Activated T-cell treated with anti-CD3 and anti-CD28 coated beads, Interleukin-2, amount 50 U/mL, for 24 hours (primary cell): Measurements from ENCODE around the gene TLE3.
"Not testable (repeated sequence)": the region's sequence is repeated elsewhere in the genome, so short reads cannot be mapped to it uniquely, and the experiment has no call there.

Experiments used
- DNase-seq: peaks from one replicate; pipeline ENCODE4 v3.0.0-alpha.2; 2020
- H3K27ac Mint-ChIP-seq: 2 replicates; pipeline ENCODE4 v1.8.0; 2020; ENCODE audit warnings: mild to moderate bottlenecking, mixed read lengths
- H3K27me3 Mint-ChIP-seq: 2 replicates; pipeline ENCODE4 v1.8.0; 2020; ENCODE audit warnings: mixed read lengths
- H3K36me3 Mint-ChIP-seq: 2 replicates; pipeline ENCODE4 v1.8.0; 2020; ENCODE audit warnings: low read depth, mixed read lengths
- H3K4me1 Mint-ChIP-seq: 2 replicates; pipeline ENCODE4 v1.8.0; 2020; ENCODE audit warnings: low read depth, mixed read lengths
- H3K4me3 Mint-ChIP-seq: 2 replicates; pipeline ENCODE4 v1.8.0; 2020; ENCODE audit warnings: mild to moderate bottlenecking, moderate library complexity, mixed read lengths
- H3K9me3 Mint-ChIP-seq: 2 replicates; pipeline ENCODE4 v1.8.0; 2020; ENCODE audit warnings: mixed read lengths

Gene TLE3

DNA sequence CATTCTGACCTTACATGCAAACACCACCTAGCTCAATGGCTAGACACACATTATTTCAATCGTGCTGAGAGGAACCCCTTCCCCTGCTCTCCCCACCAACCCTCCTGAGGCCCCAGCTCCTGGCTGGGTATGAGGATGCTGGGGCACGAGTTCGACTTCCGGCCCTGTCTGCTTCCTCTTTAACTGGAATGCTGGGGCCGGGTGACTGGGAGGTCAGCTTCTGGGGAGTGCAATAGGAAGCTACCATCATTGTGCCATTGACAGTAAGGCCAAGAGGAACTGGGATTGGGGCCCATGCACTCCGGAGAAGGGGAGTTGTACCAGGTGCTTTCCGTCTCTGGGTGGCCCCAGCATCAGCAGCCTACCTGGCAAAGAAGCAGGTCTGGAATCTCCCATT, 15.6 kb upstream of the TLE3 start:
- DNase-seq: no peak
- no peak overlapping the region for H3K27ac Mint-ChIP-seq
- H3K27me3 Mint-ChIP-seq: peaks cover 16% of the 10 kb centered on the region
- no peaks in the 10 kb centered on the region for H3K4me1 Mint-ChIP-seq
- H3K4me3 Mint-ChIP-seq: no peak overlapping the region
- H3K36me3 Mint-ChIP-seq: no peaks in the 10 kb centered on the region
- no peaks in the 10 kb centered on the region for H3K9me3 Mint-ChIP-seq

DNA sequence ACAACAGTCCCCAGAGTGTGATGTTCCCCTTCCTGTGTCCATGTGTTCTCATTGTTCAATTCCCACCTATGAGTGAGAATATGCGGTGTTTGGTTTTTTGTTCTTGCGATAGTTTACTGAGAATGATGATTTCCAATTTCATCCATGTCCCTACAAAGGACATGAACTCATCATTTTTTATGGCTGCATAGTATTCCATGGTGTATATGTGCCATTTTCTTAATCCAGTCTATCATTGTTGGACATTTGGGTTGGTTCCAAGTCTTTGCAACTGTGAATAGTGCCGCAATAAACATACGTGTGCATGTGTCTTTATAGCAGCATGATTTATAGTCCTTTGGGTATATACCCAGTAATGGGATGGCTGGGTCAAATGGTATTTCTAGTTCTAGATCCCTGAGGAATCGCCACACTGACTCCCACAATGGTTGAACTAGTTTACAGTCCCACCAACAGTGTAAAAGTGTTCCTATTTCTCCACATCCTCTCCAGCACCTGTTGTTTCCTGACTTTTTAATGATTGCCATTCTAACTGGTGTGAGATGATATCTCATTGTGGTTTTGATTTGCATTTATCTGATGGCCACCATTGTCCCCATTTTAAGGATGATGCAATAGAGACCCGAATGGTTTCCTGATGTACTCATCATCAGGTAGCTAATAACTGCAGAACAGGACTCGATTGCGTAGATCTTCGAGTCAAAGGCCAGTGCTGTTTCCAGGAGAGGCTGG, 15.0 kb upstream of the TLE3 start:
- DNase-seq, H3K4me3 Mint-ChIP-seq, H3K9me3 Mint-ChIP-seq, H3K27ac Mint-ChIP-seq, H3K4me1 Mint-ChIP-seq, H3K36me3 Mint-ChIP-seq: not testable (repeated sequence)
- peaks cover 16% of the 10 kb centered on the region for H3K27me3 Mint-ChIP-seq

DNA sequence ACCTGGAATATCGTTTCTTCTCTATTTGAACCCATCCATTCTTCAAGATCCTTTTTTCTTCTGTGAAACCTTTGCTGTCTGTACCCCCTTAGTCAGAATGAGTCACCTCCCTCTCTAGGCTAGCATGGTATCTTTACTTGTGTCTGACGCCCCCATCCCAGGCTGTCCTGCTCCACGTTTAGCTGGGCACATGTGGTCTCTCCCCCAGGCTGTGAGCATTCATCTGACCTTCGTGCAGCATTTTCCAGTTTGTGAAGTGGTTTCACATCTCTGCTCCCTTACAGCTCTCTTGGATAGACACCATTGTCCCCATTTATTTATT, 14.3 kb upstream of the TLE3 start:
- Mint-ChIP-seq H3K36me3 (no peaks in the 10 kb centered on the region), H3K4me1 (no peaks in the 10 kb centered on the region), H3K4me3 (no peak overlapping the region), H3K27me3 (peaks cover 16% of the 10 kb centered on the region), H3K27ac (no peak overlapping the region), H3K9me3 (no peaks in the 10 kb centered on the region)
- no peak for DNase-seq

DNA sequence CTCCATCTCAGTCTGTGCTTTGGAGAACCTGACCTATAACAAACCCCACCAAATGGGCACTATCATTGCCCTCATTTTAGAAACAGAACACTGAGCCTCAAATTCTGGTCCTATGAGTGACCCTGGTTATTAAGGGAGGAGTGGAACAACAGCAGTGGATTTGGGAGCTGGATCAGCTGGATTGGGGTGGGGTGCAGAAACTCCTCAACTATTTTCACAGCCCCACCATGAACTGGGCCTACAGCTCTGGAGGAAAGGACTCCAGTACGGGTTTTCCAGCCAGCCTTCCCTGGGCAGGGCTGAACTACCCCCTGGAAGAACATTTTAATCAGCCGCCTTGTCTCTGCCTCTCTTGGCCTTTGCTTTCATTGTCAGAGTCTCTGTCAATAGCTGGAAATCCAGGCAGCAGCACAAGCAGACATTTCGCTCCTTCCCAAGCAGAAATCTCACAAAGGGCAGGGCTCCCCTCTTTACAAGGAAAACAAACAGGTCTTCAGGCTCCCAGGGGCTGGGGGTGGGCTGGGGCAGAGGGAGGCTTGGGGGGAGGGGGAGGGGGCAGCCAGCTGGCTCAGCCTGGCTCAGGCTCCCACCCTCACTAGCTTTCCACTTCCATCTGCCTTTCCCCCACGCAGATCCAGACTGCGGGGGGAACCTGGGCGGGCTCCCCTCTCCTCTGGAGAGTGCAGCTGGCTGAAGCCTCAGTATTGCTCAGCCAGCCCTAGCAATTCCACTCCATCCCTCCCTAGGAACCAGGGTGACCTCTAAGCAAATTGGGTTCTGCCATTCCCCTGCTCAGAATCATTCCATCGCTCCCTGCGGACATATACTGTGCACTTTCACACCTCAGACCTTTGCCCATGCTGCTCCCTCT, 13.7 kb upstream of the TLE3 start:
- no peak for DNase-seq
- no peaks in the 10 kb centered on the region for H3K36me3 Mint-ChIP-seq
- no peaks in the 10 kb centered on the region for H3K4me1 Mint-ChIP-seq
- H3K27me3 Mint-ChIP-seq: peaks cover 16% of the 10 kb centered on the region
- no peak overlapping the region for H3K4me3 Mint-ChIP-seq
- no peak overlapping the region for H3K27ac Mint-ChIP-seq
- no peaks in the 10 kb centered on the region for H3K9me3 Mint-ChIP-seq

DNA sequence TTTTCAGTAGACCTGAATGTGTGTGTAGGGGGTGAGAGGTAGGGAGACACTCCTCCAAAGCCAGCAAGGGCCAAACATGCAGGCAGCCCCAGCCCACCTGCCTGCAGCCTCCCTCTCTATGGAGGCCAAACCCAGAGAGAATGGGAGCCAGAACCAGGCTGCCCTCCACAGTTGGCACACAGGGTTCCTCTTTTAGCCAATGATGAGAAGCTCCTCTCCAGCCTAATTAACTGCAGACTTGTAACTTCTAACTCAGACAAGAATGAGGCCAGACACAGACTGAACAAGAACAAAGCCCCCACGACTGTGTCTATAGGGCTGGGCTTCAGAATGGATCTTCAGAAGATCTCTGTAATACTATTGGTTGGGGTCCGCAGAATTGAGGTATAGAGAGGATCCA, 12.3 kb upstream of the TLE3 start:
- H3K27ac Mint-ChIP-seq: no peak overlapping the region
- no peaks in the 10 kb centered on the region for H3K4me1 Mint-ChIP-seq
- peaks cover 10% of the 10 kb centered on the region for H3K27me3 Mint-ChIP-seq

DNA sequence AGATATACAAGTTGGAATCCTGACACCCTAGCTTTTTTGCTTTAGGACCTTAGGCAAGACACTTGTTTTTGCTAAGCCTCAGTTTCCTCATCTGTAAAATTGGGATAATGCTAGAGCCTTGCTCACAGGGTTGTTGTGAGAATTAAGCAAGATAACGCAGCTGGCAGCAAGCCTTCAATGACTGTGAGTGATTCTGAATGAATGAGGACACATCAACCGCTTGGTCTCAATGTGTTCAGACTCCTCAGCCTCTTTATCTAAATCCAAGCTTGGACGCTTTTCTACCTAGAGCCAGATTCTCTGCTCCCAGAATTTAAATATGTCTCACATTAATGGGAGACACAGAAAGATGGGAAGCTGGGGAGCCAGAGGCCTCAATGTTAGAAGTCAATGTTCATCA, 11.8 kb upstream of the TLE3 start:
- Mint-ChIP-seq H3K9me3 (no peaks in the 10 kb centered on the region), H3K4me3 (no peak overlapping the region), H3K27me3 (peaks cover 10% of the 10 kb centered on the region), H3K27ac (no peak overlapping the region), H3K4me1 (no peaks in the 10 kb centered on the region), H3K36me3 (no peaks in the 10 kb centered on the region)
- no peak for DNase-seq

More for the DNA sequence above, 12.3 kb upstream of the TLE3 start:
- H3K9me3 Mint-ChIP-seq: no peaks in the 10 kb centered on the region
- no peak overlapping the region for H3K4me3 Mint-ChIP-seq
- no peak for DNase-seq
- H3K36me3 Mint-ChIP-seq: no peaks in the 10 kb centered on the region

DNA sequence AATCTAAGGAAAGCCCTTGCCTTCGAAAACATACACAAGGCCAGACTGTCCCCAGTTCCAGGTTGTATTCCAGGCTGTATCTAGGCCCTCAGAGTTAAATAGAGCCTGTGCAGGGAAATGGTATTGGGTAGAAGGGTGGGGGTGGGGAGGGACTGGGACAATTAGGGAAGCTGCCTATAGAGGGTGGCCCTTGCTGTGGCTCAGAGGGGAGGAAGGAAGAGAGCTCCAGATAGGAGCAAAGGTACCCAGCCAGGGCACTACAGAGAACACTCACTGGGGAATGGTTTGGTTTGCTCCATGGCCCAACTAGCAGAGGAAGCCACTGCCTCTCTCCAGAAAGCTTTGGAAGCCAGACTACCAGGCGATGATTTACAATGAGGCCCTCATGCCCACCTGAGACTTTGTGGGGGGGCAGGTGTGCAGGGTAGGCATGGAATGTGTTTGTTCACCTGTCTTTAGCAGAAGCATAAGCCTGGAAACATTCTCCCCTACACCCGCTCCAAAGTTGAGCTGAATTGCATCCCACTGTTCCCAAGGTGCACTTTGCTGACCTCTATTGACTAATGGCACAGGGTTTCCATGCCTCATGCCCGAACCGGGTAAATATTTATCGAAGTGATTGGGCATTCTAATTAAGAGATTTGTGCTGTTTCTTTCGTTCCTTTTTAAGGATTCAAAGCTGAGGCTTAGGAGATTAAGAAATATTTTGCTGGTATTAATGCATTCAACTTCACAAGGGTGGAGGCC, 6.3 kb upstream of the TLE3 start:
- peaks cover 2% of the 10 kb centered on the region for H3K36me3 Mint-ChIP-seq

DNA sequence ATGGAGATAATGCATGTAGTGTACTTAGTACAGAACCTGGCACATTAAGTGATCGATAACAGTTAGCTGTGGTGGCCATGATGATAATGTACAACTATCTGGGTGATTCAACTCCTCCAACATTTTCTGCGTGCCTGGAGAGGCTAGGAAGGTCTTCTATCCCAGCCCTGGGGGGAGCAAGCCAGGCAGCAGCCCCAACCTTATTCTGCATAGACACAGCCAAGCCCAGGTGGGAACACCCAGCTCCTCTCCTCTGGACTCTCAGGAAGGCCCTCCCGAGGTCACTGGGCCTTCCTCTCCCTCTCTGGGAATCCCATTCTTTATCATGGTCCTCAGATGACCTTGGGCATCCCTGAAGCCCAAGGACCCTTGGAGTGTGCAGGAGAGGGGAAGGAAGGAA, 5.1 kb upstream of the TLE3 start:
- no peak overlapping the region for H3K27ac Mint-ChIP-seq
- H3K4me1 Mint-ChIP-seq: peaks cover 36% of the 10 kb centered on the region
- H3K9me3 Mint-ChIP-seq: no peaks in the 10 kb centered on the region
- H3K36me3 Mint-ChIP-seq: peaks cover 2% of the 10 kb centered on the region
- peaks cover 26% of the 10 kb centered on the region for H3K27me3 Mint-ChIP-seq
- no peak overlapping the region for H3K4me3 Mint-ChIP-seq
- DNase-seq: no peak

More for the DNA sequence above, 6.3 kb upstream of the TLE3 start:
- H3K4me1 Mint-ChIP-seq: peaks cover 29% of the 10 kb centered on the region
- DNase-seq: no peak
- H3K27me3 Mint-ChIP-seq: peaks cover 26% of the 10 kb centered on the region
- no peak overlapping the region for H3K4me3 Mint-ChIP-seq
- H3K9me3 Mint-ChIP-seq: no peaks in the 10 kb centered on the region
- no peak overlapping the region for H3K27ac Mint-ChIP-seq

DNA sequence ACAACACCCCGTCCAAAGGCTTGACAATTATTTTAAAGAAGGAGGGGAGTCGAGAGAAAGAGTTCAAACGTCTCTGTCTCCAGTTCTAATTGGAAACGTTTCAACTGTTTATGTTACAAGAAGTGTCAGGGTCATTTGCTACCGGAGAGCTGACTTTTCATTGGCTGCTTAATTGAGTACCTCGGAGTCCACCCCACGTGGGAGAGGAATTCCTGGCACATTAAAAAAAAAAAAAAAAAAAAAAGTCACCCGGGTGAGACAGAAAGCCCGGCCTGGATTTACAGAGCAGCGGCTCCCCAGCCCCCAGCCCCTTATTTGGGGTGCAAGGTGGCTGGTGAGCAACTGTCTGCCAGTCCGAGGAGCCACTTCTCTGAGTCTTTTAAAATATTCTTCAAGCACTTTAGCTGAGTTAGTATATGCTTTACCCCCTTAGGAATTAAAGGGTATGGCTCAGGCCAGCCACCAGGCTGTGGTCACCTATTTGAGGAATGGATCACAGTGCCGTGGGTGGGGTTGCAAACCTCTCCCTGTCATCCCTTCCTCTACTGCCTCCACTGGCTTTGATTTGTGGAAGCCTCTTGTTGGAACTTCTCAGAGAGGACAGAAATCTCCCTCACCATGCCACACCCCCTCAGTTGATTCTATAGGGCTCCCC, 3.9 kb upstream of the TLE3 start:
- Mint-ChIP-seq H3K4me1 (peaks cover 36% of the 10 kb centered on the region), H3K9me3 (no peaks in the 10 kb centered on the region), H3K27me3 (peaks cover 26% of the 10 kb centered on the region), H3K36me3 (peaks cover 8% of the 10 kb centered on the region), H3K27ac (no peak overlapping the region), H3K4me3 (no peak overlapping the region)
- no peak for DNase-seq

DNA sequence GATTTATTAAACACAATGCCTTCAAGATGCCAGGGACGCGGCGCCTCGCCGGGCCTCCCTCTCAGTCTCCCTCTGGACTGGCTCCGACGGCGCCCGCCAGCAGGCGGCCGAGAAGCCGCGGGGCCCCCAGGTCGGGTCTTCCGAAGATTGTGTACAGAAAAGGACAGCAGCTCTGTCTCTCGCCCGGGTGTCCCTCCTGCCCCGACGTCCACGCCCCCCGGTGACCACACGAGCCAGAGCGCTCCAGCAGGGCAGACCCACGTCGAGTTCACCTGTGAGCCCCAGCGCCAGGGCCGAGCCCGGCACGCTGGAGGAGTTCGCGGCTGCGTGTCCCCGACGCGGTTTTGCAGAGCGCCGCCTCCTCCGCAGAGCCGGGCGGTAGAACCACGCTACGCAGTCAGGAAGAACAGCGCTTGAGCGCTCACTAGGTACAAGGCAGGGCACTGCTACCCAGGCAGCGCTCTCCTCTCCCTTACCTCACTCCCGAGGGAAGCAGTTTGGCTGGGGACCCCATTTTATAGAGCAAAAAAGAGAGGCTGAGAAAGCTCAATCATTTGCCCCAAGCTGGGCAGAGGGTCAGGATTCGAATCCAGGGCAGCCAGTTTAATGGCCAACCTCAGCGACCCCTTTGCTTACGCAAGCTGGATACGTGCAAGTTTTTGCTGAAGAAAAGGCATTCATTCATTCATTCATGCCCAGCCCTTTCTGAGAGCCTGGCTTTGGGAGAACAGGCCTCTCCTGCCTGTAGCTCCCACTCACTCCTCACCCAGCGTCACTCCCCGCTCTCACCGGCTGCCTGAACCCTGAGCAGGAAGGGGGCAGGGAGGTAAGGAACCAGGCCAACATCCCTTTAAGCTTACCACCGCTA, 3.0 kb upstream of the TLE3 start:
- H3K27me3 Mint-ChIP-seq: peaks cover 26% of the 10 kb centered on the region
- peak; percentile 78 for DNase-seq
- H3K4me1 Mint-ChIP-seq: peaks cover 36% of the 10 kb centered on the region
- peak overlapping the region; percentile 91 for H3K4me3 Mint-ChIP-seq
- H3K36me3 Mint-ChIP-seq: peaks cover 13% of the 10 kb centered on the region
- H3K27ac Mint-ChIP-seq: peak overlapping the region; percentile 64
- H3K9me3 Mint-ChIP-seq: no peaks in the 10 kb centered on the region

DNA sequence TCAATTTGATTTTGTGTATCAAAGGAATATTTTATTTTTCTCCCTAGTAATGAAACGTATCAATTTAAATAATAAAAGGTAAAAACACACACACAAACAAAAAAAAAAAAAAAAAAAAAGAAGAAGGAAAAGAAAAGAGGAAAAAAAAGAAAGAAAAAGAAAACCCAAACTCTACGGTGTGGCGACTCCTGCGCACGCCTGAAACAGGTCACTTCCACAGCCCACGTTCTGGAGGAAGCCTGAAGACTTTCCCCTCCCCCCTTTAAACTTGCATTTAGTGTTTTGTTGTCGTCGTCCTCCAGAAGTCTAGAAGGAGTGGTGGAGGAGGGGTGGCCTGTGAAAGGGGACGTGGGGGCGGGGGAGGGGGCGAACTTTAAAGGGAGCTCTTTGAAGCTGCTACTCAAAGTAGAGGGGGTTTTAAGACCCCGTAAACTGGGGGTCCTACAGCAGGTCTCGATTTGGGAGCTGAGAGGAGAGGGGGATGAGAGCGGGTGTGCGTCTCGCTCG, 2.3 kb upstream of the TLE3 start:
- DNase-seq: no peak
- peak overlapping the region; percentile 99 for H3K27ac Mint-ChIP-seq
- H3K36me3 Mint-ChIP-seq: peaks cover 19% of the 10 kb centered on the region
- peak overlapping the region; percentile 91 for H3K4me3 Mint-ChIP-seq
- H3K27me3 Mint-ChIP-seq: peaks cover 26% of the 10 kb centered on the region
- H3K4me1 Mint-ChIP-seq: peaks cover 37% of the 10 kb centered on the region
- H3K9me3 Mint-ChIP-seq: no peaks in the 10 kb centered on the region

DNA sequence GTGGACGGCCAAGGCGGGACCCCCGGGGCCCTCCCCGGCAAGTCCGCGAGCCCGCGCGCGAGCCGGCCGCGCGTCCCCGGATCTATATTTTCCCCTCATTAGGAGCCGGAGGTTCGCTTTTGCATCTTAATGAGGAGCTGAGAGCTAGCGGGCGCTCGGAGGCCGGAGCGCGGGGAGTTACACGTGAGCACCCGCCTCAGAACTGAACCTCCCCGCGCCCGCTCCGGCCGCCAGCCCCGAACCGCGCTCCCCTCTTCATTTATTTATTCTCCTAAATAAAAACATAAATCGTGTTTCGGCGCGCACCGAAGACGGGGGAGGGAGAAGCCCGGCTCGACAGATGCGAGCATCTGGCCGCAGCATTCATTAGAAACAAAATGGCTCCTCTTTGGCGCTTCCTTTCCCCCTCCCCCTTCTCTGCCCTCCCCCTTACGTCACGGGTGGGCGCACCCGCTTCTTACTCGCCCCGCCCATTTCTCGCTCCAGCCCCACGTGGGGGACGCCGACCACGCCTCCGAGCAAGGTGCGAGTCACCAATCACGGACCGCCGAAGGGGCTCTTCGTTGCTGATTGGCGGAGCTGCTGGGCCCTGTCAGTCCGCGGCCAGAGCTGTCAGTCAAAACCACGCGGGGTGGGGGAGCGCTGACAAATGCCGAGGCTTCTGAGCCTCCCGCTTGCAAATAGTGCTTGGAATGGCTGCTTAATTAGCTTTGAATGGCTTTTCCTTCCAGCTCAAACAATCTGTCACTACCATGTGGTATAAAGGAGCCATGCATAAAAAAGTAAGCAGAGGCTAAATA, 1.6 kb upstream of the TLE3 start:
- Mint-ChIP-seq H3K4me1 (peaks cover 44% of the 10 kb centered on the region), H3K27me3 (peaks cover 26% of the 10 kb centered on the region), H3K4me3 (peak overlapping the region; percentile 91), H3K9me3 (no peaks in the 10 kb centered on the region), H3K36me3 (peaks cover 25% of the 10 kb centered on the region), H3K27ac (peak overlapping the region; percentile 99)
- DNase-seq: peak; percentile 100
